Astrocyte (in vitro differentiated cells and primary cell): ENCODE measurements around the gene HPGD. TPM values are rescaled to one million over a fixed set of nuclear protein-coding genes. Genes with fewer than 3 reads are reported as not detected.

Source experiments
- DNase-seq: peaks from one replicate; pipeline ENCODE4 v3.0.0-alpha.2; 2010; ENCODE audit warnings: low read depth
- FAIRE-seq: peaks from 2 replicates; lab custom pipeline; 2011; peaks lifted over from hg19 to GRCh38; lab: Jason Lieb, UNC
- H2AFZ ChIP-seq: 2 replicates; pipeline ENCODE4 v1.6.0; 2012; ENCODE audit warnings: low read depth, low read length, inconsistent platforms
- H3K27ac ChIP-seq: 2 replicates; pipeline ENCODE4 v1.5.1; 2011; ENCODE audit warnings: low read depth, low read length, inconsistent platforms
- H3K27me3 ChIP-seq: 2 replicates; pipeline ENCODE4 v1.6.0; 2011; ENCODE audit warnings: low read length, inconsistent platforms; ENCODE audit not compliant: insufficient read depth
- H3K36me3 ChIP-seq: 2 replicates; pipeline ENCODE4 v1.5.1; 2011; ENCODE audit warnings: low read length, inconsistent platforms; ENCODE audit not compliant: insufficient read depth
- H3K4me1 ChIP-seq: 2 replicates; pipeline ENCODE4 v1.5.1; 2011; ENCODE audit warnings: low read length, inconsistent platforms; ENCODE audit not compliant: insufficient read depth
- H3K4me2 ChIP-seq: 2 replicates; pipeline ENCODE4 v1.6.0; 2012; ENCODE audit warnings: low read length, inconsistent platforms
- H3K4me3 ChIP-seq: 2 replicates; pipeline ENCODE4 v1.5.1; 2011; ENCODE audit warnings: low read depth, mild to moderate bottlenecking, low read length, inconsistent platforms; ENCODE audit not compliant: insufficient read depth
- H3K79me2 ChIP-seq: 2 replicates; pipeline ENCODE4 v1.6.0; 2012; ENCODE audit warnings: mild to moderate bottlenecking, low read length, inconsistent platforms; ENCODE audit not compliant: insufficient read depth
- H3K9ac ChIP-seq: 2 replicates; pipeline ENCODE4 v1.6.0; 2012; ENCODE audit warnings: mild to moderate bottlenecking, low read length, inconsistent platforms
- H3K9me3 ChIP-seq: 2 replicates; pipeline ENCODE4 v1.5.1; 2012; ENCODE audit warnings: low read depth, mild to moderate bottlenecking, low read length, inconsistent platforms; ENCODE audit not compliant: insufficient read depth
- H4K20me1 ChIP-seq: 2 replicates; pipeline ENCODE4 v1.6.0; 2012; ENCODE audit warnings: low read length, inconsistent platforms; ENCODE audit not compliant: insufficient read depth
- H3K27ac Mint-ChIP-seq: one replicate; pipeline ENCODE4 v1.8.0; 2021; ENCODE audit warnings: mild to moderate bottlenecking, mixed read lengths; ENCODE audit not compliant: unreplicated experiment
- H3K27me3 Mint-ChIP-seq: one replicate; pipeline ENCODE4 v1.8.0; 2021; ENCODE audit warnings: low read depth, mixed read lengths; ENCODE audit not compliant: unreplicated experiment
- H3K36me3 Mint-ChIP-seq: one replicate; pipeline ENCODE4 v1.8.0; 2021; ENCODE audit warnings: low read depth, mixed read lengths; ENCODE audit not compliant: unreplicated experiment
- H3K4me1 Mint-ChIP-seq: one replicate; pipeline ENCODE4 v1.8.0; 2021; ENCODE audit warnings: low read depth, mixed read lengths; ENCODE audit not compliant: unreplicated experiment
- H3K4me3 Mint-ChIP-seq: one replicate; pipeline ENCODE4 v1.8.0; 2021; ENCODE audit warnings: mild to moderate bottlenecking, moderate library complexity, mixed read lengths; ENCODE audit not compliant: unreplicated experiment
- H3K9me3 Mint-ChIP-seq: one replicate; pipeline ENCODE4 v1.8.0; 2021; ENCODE audit warnings: mild to moderate bottlenecking, mixed read lengths; ENCODE audit not compliant: unreplicated experiment
- CTCF ChIP-seq: IDR thresholded peaks from 2 replicates; pipeline ENCODE4 v1.5.1; 2011; ENCODE audit warnings: low read depth, mild to moderate bottlenecking, inconsistent platforms, low read length, moderate library complexity; ENCODE audit not compliant: insufficient read depth
- EZH2 ChIP-seq: IDR thresholded peaks from 2 replicates; pipeline ENCODE4 v1.6.1; 2012; ENCODE audit warnings: mild to moderate bottlenecking, low read length, inconsistent platforms; ENCODE audit not compliant: insufficient read depth
- total RNA-seq: library from RNA; stranded (reverse); gene quantifications from 2 replicates; pipeline ENCODE4 v1.2.1, GENCODE V29; 2021

Gene HPGD
- total RNA-seq, 1 donor from 2014 or later, result 0.20 TPM

GRCh38 chr4:174531486-174531885, 9.2 kb upstream of the HPGD start:
- no peaks in the 10 kb centered on the region for H3K4me1 Mint-ChIP-seq
- H3K9me3 Mint-ChIP-seq, result no peaks in the 10 kb centered on the region
- H3K9ac ChIP-seq, result no peak overlapping the region
- H3K4me1 ChIP-seq, result no peaks in the 10 kb centered on the region
- H3K9me3 ChIP-seq, result no peaks in the 10 kb centered on the region
- H3K79me2 ChIP-seq, result no peaks in the 10 kb centered on the region
- DNase-seq (no peak), FAIRE-seq (no peak)
- TF ChIP-seq CTCF (no peak), EZH2 (no peak)
- no peaks in the 10 kb centered on the region for H3K27me3 Mint-ChIP-seq
- H3K27ac ChIP-seq, result no peak overlapping the region
- H4K20me1 ChIP-seq, result no peaks in the 10 kb centered on the region
- H3K36me3 ChIP-seq, result no peaks in the 10 kb centered on the region
- no peaks in the 10 kb centered on the region for H3K27me3 ChIP-seq
- H3K4me2 ChIP-seq, result no peak overlapping the region
- H3K27ac Mint-ChIP-seq, result no peak overlapping the region
- no peaks in the 10 kb centered on the region for H3K36me3 Mint-ChIP-seq
- H3K4me3 ChIP-seq, result no peak overlapping the region
- no peak overlapping the region for H2AFZ ChIP-seq
- no peak overlapping the region for H3K4me3 Mint-ChIP-seq

- Histone ChIP-seq H2AFZ (no peak overlapping the region), H3K36me3 (no peaks in the 10 kb centered on the region), H3K9me3 (no peaks in the 10 kb centered on the region), H3K27ac (no peak overlapping the region), H3K4me2 (no peak overlapping the region), H4K20me1 (no peaks in the 10 kb centered on the region), H3K4me3 (no peak overlapping the region), H3K27me3 (peaks cover 11% of the 10 kb centered on the region), H3K9ac (no peak overlapping the region), H3K4me1 (peaks cover under 1% of the 10 kb centered on the region), H3K79me2 (no peaks in the 10 kb centered on the region)
- H3K9me3 Mint-ChIP-seq, result no peaks in the 10 kb centered on the region
- FAIRE-seq (no peak), DNase-seq (no peak)
- H3K27ac Mint-ChIP-seq, result no peak overlapping the region
- H3K27me3 Mint-ChIP-seq, result peaks cover 17% of the 10 kb centered on the region
- H3K36me3 Mint-ChIP-seq, result no peaks in the 10 kb centered on the region
- no peaks in the 10 kb centered on the region for H3K4me1 Mint-ChIP-seq
- H3K4me3 Mint-ChIP-seq, result no peak overlapping the region
- TF ChIP-seq CTCF, result no peak
- no peak for TF ChIP-seq EZH2
These were observed 5.9 kb upstream of the HPGD start for GRCh38 chr4:174528226-174528625.

GRCh38 chr4:174526731-174527130, 4.4 kb upstream of the HPGD start:
- Histone ChIP-seq H4K20me1 (no peaks in the 10 kb centered on the region), H3K27me3 (peaks cover 22% of the 10 kb centered on the region), H3K27ac (no peak overlapping the region), H2AFZ (no peak overlapping the region), H3K4me1 (peaks cover 10% of the 10 kb centered on the region), H3K4me2 (no peak overlapping the region), H3K9ac (no peak overlapping the region), H3K9me3 (no peaks in the 10 kb centered on the region), H3K79me2 (no peaks in the 10 kb centered on the region), H3K4me3 (no peak overlapping the region), H3K36me3 (no peaks in the 10 kb centered on the region)
- Mint-ChIP-seq H3K4me3 (no peak overlapping the region), H3K9me3 (no peaks in the 10 kb centered on the region), H3K36me3 (no peaks in the 10 kb centered on the region), H3K27me3 (peaks cover 27% of the 10 kb centered on the region), H3K4me1 (peaks cover 3% of the 10 kb centered on the region), H3K27ac (no peak overlapping the region)
- FAIRE-seq (no peak), DNase-seq (no peak)
- no peak for TF ChIP-seq EZH2
- no peak for TF ChIP-seq CTCF
